Measurements from ENCODE around the gene EEFSEC. TPM values are rescaled to one million over a fixed set of nuclear protein-coding genes. Genes with fewer than 3 reads are reported as not detected.

EEFSEC gene
- total and polyA plus RNA-seq, 2 of the 4 experiments (the other 2 are of a cell fraction), result 4.5 to 9.3 TPM

GRCh38 chr3:128232376-128233178, 79.3 kb downstream of the EEFSEC start:
- Histone ChIP-seq H3K14ac (replicated peaks; ENCODE audit: low read depth, low read length) (no peak overlapping the region), H3K4me1 (ENCODE audit: control insufficient read depth, insufficient read depth, low read length) (peaks cover 4% of the 10 kb centered on the region; the same call in 1 of the 2 replicates), H2AFZ (replicated peaks; ENCODE audit: low read length, poor library complexity) (no peak overlapping the region), H3K9me1 (ENCODE audit: insufficient read depth, low read length) (0 out of 2 replicates have a peak, but pooled peaks cover 4% of the 10 kb centered on the region), H2AK9ac (replicated peaks; ENCODE audit: low read depth, low read length, poor library complexity) (no peak overlapping the region), H4K20me1 (ENCODE audit: insufficient read depth, low read length) (peaks cover 5% of the 10 kb centered on the region), H2BK5ac (ENCODE audit: low read depth, low read length, poor library complexity, severe bottlenecking) (no peak overlapping the region), H4K8ac (ENCODE audit: low read depth in 2 of 2, low read length in 2 of 2) (no peak overlapping the region), H2BK120ac (ENCODE audit: low read depth, low read length) (no peak overlapping the region), H3K4ac (ENCODE audit: low read depth, low read length) (no peak overlapping the region), H3K79me1 (ENCODE audit: low read depth in 1 of 2, low read length in 2 of 2) (peaks cover 3 to 16% of the 10 kb centered on the region in 2 experiments; a peak in 3 of 4 replicates), H3K27me3 (ENCODE audit: control insufficient read depth, insufficient read depth, low read length) (no peaks in the 10 kb centered on the region), H3K9ac (ENCODE audit: low read depth, low read length) (no peak overlapping the region), H3K18ac (ENCODE audit: low read depth, low read length) (no peak overlapping the region), H3K36me3 (ENCODE audit: control insufficient read depth, insufficient read depth, low read length) (no peaks in the 10 kb centered on the region), H3K4me2 (ENCODE audit: low read depth, low read length) (no peak overlapping the region), H2BK20ac (ENCODE audit: low read depth, low read length) (no peak overlapping the region), H3K9me3 (ENCODE audit: control insufficient read depth, insufficient read depth, low read length) (no peaks in the 10 kb centered on the region), H3K23ac (ENCODE audit: low read depth, low read length) (no peak overlapping the region), H2BK15ac (ENCODE audit: low read depth, low read length) (no peak overlapping the region), H3K27ac (ENCODE audit: insufficient read depth, low read length) (no peak overlapping the region), H4K5ac (ENCODE audit: low read depth, low read length) (no peak overlapping the region), H4K91ac (ENCODE audit: insufficient read depth, low read depth, low read length) (no peak overlapping the region), H3K56ac (ENCODE audit: extremely low read depth, insufficient read depth, low read length) (no peak overlapping the region), H2AK5ac (ENCODE audit: low read depth, low read length) (peak overlapping the region; percentile 35; the same call in 1 of the 2 replicates), H3K4me3 (ENCODE audit: insufficient read depth, low read depth, low read length) (no peak overlapping the region)
- ChIA-PET POLR2A (ENCODE audit: unreplicated experiment) (no interaction called here), CTCF (interaction anchor here (0.7 kb wide), 1 partner anchor 9 kb away, joined by 3 read pairs; no protein-coding TSS in a partner anchor)
- in situ Hi-C loops (cut with MboI; ENCODE audit: low sequenced_read_pairs) (no loop called here), intact Hi-C loops (cut with micrococcal nuclease) (no loop called here), dilution Hi-C loops (cut with HindIII; ENCODE audit: low sequenced_read_pairs, unreplicated experiment) (no loop called here)
- no TSS peak for BruUV-seq (replicated peaks)
- WGBS, 2 experiments (ENCODE audit: extremely low coverage in 2 of 2, insufficient read length in 1 of 2), result 56% methylated on average over 6 of the region's 14 CpGs; no CpG with 5 or more reads in 1 of the 2 experiments
- TF ChIP-seq MAFK (IDR thresholded peaks at IDR 0.05; ENCODE audit: low read depth, low read length), result peak; percentile 88
- TF ChIP-seq MAZ (IDR thresholded peaks at IDR 0.05; ENCODE audit: borderline replicate concordance, low read depth, low read length), result no peak
- DNase-seq, result no peak
- no peak for ATAC-seq (ENCODE audit: low read depth)
